Hypothalamus (tissue), 51 donors: ENCODE results near the gene UPK3A.
"Not testable (repeated sequence)": the region's sequence is repeated elsewhere in the genome, so short reads cannot be mapped to it uniquely, and the experiment has no call there.

Experiments
- DNase-seq, 51 donors: peaks; one replicate each; lab custom pipeline; 2025; lab: John Stamatoyannopoulos, UW

Gene UPK3A

GRCh38 chr22:45323695-45324094, 38.9 kb downstream of the UPK3A start:
- no peak for DNase-seq

- no peak for DNase-seq
Observed at GRCh38 chr22:45324311-45324711, 39.6 kb downstream of the UPK3A start.

GRCh38 chr22:45328261-45328660, 43.5 kb downstream of the UPK3A start:
- DNase-seq, result not testable (repeated sequence)

- DNase-seq, result peak in 5 of 51 donors; percentile 9 to 27 (median 17)
Observed at GRCh38 chr22:45328822-45329529, 44.2 kb downstream of the UPK3A start.

- peak in 42 of 51 donors; percentile 18 to 87 (median 54) for DNase-seq
Observed at GRCh38 chr22:45329530-45329936, 44.8 kb downstream of the UPK3A start.

- DNase-seq, result no peak
Observed at GRCh38 chr22:45330548-45330947, 45.8 kb downstream of the UPK3A start.

GRCh38 chr22:45331486-45331885, 46.7 kb downstream of the UPK3A start:
- DNase-seq, result no peak

- no peak for DNase-seq
Observed at GRCh38 chr22:45332001-45332400, 47.3 kb downstream of the UPK3A start.

- no peak for DNase-seq
Observed at GRCh38 chr22:45334068-45334467, 49.3 kb downstream of the UPK3A start.

- DNase-seq, result peak in 2 of 51 donors; percentile 7 to 62
Observed at GRCh38 chr22:45334528-45334927, 49.8 kb downstream of the UPK3A start.

GRCh38 chr22:45335021-45335818, 50.5 kb downstream of the UPK3A start:
- peak in 12 of 51 donors; percentile 15 to 62 (median 25) for DNase-seq

- DNase-seq, result no peak
Observed at GRCh38 chr22:45335854-45336522, 51.2 kb downstream of the UPK3A start.

- DNase-seq, result peak in 29 of 51 donors; percentile 15 to 67 (median 36)
Observed at GRCh38 chr22:45336971-45337431, 52.3 kb downstream of the UPK3A start.

- no peak for DNase-seq
Observed at GRCh38 chr22:45337536-45337935, 52.8 kb downstream of the UPK3A start.

GRCh38 chr22:45338795-45339194, 54.0 kb downstream of the UPK3A start:
- no peak for DNase-seq

- DNase-seq, result no peak
Observed at GRCh38 chr22:45340323-45340722, 55.6 kb downstream of the UPK3A start.

- no peak for DNase-seq
Observed at GRCh38 chr22:45341498-45341897, 56.7 kb downstream of the UPK3A start.

GRCh38 chr22:45343143-45343542, 58.4 kb downstream of the UPK3A start:
- DNase-seq, result no peak

- peak in 3 of 51 donors; percentile 9 to 16 (median 9) for DNase-seq
Observed at GRCh38 chr22:45344334-45344733, 59.6 kb downstream of the UPK3A start.
